Measurements from ENCODE around the gene SEC22C. TPM values are rescaled to one million over a fixed set of nuclear protein-coding genes. Genes with fewer than 3 reads are reported as not detected.
A peak's percentile ranks its signal among the peaks of the same experiment; 100 is the strongest.

SEC22C gene
- total and polyA plus RNA-seq, 7 donors, result 8.4 to 89.2 (median 48.5) TPM

DNA sequence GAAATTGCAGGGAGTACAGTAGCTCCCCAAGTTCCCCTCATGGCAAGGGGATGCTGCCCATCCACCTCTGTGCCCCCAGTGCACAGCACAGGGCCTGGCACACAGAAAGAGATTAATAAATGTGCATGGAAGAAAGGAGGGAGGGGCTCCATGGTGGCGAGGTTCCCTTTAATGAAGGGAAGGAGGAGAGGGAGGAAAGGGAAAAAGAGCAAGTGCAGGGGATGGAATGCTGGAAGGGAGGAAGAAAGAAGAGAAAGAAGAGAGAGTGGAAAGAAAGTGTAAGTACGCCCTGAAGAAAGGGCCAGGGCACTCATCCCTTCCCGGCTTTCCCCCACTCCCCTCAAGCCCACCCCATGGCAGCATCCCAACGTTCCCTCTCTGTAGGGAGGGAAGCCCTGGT, 80.9 kb downstream of the SEC22C start:
- no peaks in the 10 kb centered on the region for H3K9me3 ChIP-seq
- peak; percentile 35 for DNase-seq
- H3K36me3 ChIP-seq, result no peaks in the 10 kb centered on the region
- peak overlapping the region in 1 of 4 donors; percentile 48 for H3K4me3 ChIP-seq
- peaks cover 8 to 41% (median 37%) of the 10 kb centered on the region in 3 donors for H3K27me3 ChIP-seq
- TF ChIP-seq EP300 (IDR thresholded peaks at IDR 0.05) (no peak), POLR2A (IDR thresholded peaks at IDR 0.05) (no peak)
- WGBS, 2 donors, result 19 to 45% methylated on average over 4 of the region's 4 CpGs
- intact Hi-C loops (cut with DNase I), result no loop called here
- no peak overlapping the region for H3K27ac ChIP-seq
- H3K4me1 ChIP-seq, result peaks cover 0 to 22% (median 19%) of the 10 kb centered on the region in 4 donors

DNA sequence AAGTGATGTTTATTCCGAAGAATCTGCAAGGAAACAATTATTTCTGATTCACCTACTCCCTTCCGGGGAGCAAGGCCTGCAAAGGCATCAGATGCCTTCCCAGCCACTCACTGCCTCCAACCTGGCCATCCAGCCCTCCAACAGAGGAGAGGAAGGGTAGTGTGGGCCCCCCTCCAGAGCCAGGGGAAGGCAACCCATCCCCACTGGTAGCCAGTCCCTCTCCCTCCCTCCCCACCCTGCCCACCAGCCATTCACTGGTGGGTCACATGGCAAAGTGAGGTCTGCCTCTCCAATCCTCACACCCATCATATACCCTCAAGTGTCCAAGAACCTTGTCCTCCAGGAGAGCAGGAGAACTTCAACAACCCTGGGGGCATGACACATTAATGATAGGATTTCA, 81.7 kb downstream of the SEC22C start:
- 59 to 60% methylated on average over 2 of the region's 2 CpGs for WGBS, 2 donors
- TF ChIP-seq EP300 (IDR thresholded peaks at IDR 0.05), result no peak
- no peak for TF ChIP-seq CTCF (IDR thresholded peaks at IDR 0.05)
- no peak for TF ChIP-seq POLR2A (IDR thresholded peaks at IDR 0.05)
- no peak for TF ChIP-seq POLR2AphosphoS5 (IDR thresholded peaks at IDR 0.05)
- Histone ChIP-seq H3K36me3 (no peaks in the 10 kb centered on the region), H3K27me3 (peaks cover 8 to 41% (median 37%) of the 10 kb centered on the region in 3 donors), H3K9me3 (no peaks in the 10 kb centered on the region), H3K27ac (no peak overlapping the region), H3K4me3 (no peak overlapping the region), H3K4me1 (peaks cover 0 to 22% (median 19%) of the 10 kb centered on the region in 4 donors)
- peak; percentile 40 for DNase-seq
- intact Hi-C loops (cut with DNase I), result no loop called here

DNA sequence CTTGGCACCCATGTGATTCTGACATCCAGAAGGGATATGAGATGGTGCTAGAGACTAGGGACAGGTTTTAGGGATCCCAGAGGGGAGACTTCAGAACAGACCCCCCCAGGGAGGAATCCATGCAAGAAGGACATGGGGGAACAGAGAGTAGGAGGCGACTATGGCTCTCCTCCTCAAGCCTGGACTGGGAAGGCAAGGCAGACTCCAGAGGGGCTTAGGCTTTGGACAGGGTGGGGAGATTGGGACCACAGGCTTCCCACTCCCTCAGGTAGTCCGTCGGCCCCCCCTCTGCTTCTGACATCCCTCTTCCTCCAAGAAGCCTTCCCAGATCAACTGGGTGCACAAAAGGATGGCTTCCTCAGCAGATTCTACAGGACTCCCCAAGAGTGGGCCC, 82.3 kb downstream of the SEC22C start:
- H3K4me1 ChIP-seq, result peaks cover 0 to 22% (median 19%) of the 10 kb centered on the region in 4 donors
- 87 to 90% methylated on average over 3 of the region's 3 CpGs for WGBS, 2 donors
- no peaks in the 10 kb centered on the region for H3K9me3 ChIP-seq
- H3K27ac ChIP-seq, result no peak overlapping the region
- H3K4me3 ChIP-seq, result no peak overlapping the region
- TF ChIP-seq POLR2A (IDR thresholded peaks at IDR 0.05), result no peak
- no peak for TF ChIP-seq CTCF (IDR thresholded peaks at IDR 0.05)
- no peak for TF ChIP-seq POLR2AphosphoS5 (IDR thresholded peaks at IDR 0.05)
- TF ChIP-seq EP300 (IDR thresholded peaks at IDR 0.05), result no peak
- intact Hi-C loops (cut with DNase I), result no loop called here
- peaks cover 8 to 41% (median 37%) of the 10 kb centered on the region in 3 donors for H3K27me3 ChIP-seq
- no peaks in the 10 kb centered on the region for H3K36me3 ChIP-seq
- DNase-seq, result peak; percentile 44

DNA sequence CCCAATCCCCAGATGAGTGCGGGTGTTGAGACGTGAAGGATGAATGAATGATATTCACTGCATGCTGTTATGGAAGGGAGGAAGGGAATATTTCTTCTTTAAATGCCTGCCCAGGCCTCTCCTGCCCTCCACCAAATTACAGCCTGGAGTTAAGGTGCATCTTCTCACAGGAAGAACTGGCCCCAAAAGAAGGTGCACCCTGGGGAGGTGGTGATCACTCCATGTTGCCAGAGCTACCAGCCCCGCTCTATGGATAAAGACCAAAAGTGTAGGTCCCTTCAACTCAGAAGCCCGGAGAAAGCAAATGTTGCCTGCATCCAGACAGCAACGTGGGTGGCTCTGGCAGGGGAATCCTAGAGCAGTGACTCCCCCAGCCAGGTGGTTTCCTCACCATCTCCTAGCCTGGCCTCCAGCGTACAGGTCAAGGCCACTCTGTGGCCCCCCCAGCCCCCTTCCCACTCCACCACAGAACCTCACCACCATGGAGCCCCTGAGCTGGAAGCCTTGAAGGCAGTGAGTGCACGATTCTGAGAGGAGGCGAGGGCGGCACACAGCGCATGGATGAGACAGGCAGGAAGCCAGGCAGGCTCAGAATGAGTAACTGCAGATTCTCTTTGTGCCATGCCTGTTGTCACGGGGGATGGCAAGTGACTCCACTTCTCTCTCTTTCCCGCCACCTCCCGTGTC, 82.8 kb downstream of the SEC22C start:
- Histone ChIP-seq H3K36me3 (no peaks in the 10 kb centered on the region), H3K4me3 (no peak overlapping the region), H3K27ac (no peak overlapping the region), H3K4me1 (peaks cover 0 to 22% (median 19%) of the 10 kb centered on the region in 4 donors), H3K27me3 (peaks cover 8 to 41% (median 37%) of the 10 kb centered on the region in 3 donors), H3K9me3 (no peaks in the 10 kb centered on the region)
- 70 to 87% methylated on average over 13 of the region's 13 CpGs for WGBS, 2 donors
- DNase-seq, result peak; percentile 38
- TF ChIP-seq CTCF (IDR thresholded peaks at IDR 0.05) (no peak), EP300 (IDR thresholded peaks at IDR 0.05) (no peak), POLR2A (IDR thresholded peaks at IDR 0.05) (no peak), POLR2AphosphoS5 (IDR thresholded peaks at IDR 0.05) (no peak)
- intact Hi-C loops (cut with DNase I), result no loop called here

GRCh38 chr3:42498034-42498433, 83.7 kb downstream of the SEC22C start:
- intact Hi-C loops (cut with DNase I), result no loop called here
- H3K27ac ChIP-seq, result no peak overlapping the region
- H3K36me3 ChIP-seq, result no peaks in the 10 kb centered on the region
- peaks cover 8 to 36% (median 32%) of the 10 kb centered on the region in 3 donors for H3K27me3 ChIP-seq
- no peaks in the 10 kb centered on the region for H3K9me3 ChIP-seq
- H3K4me3 ChIP-seq, result no peak overlapping the region
- peak; percentile 22 for DNase-seq
- TF ChIP-seq POLR2A (IDR thresholded peaks at IDR 0.05) (no peak), CTCF (IDR thresholded peaks at IDR 0.05) (no peak), EP300 (IDR thresholded peaks at IDR 0.05) (no peak), POLR2AphosphoS5 (IDR thresholded peaks at IDR 0.05) (no peak)
- 22 to 62% methylated on average over 1 of the region's 1 CpG for WGBS, 2 donors
- H3K4me1 ChIP-seq, result peaks cover 0 to 21% (median 19%) of the 10 kb centered on the region in 4 donors

Other genes starting within 250 kb of the SEC22C start
- gene LYZL4, start 171.4 kb downstream of the SEC22C start, total RNA-seq, result not detected
- gene LYZL4, start 171.4 kb downstream of the SEC22C start, polyA plus RNA-seq, result not detected
- 1 to 10 TPM; 2.6 to 9.6 (median 5.8) TPM for gene VIPR1, start 79.3 kb downstream of the SEC22C start, total RNA-seq
- gene VIPR1, start 79.3 kb downstream of the SEC22C start, polyA plus RNA-seq, result 10 to 100 TPM; 24.5 to 50.6 (median 43.8) TPM
- 10 to 100 TPM in 2 of 4 donors, 1 to 10 TPM in 2; 9.1 to 27.0 (median 12.8) TPM for gene SS18L2, start 8.9 kb upstream of the SEC22C start, total RNA-seq
- 10 to 100 TPM; 36.6 to 67.3 (median 41.5) TPM for gene SS18L2, start 8.9 kb upstream of the SEC22C start, polyA plus RNA-seq
- 100 to 1,000 TPM in 1 of 4 donors, 10 to 100 TPM in 3; 81.3 to 130 (median 84.4) TPM for gene NKTR, start 18.7 kb upstream of the SEC22C start, total RNA-seq
- 10 to 100 TPM in 1 of 3 donors, 1 to 10 TPM in 2; 1.8 to 27.9 (median 2.5) TPM for gene NKTR, start 18.7 kb upstream of the SEC22C start, polyA plus RNA-seq
- 10 to 100 TPM; 34.9 to 74.8 (median 56.9) TPM for gene ZBTB47, start 71.7 kb upstream of the SEC22C start, total RNA-seq
- gene ZBTB47, start 71.7 kb upstream of the SEC22C start, polyA plus RNA-seq, result 10 to 100 TPM in 1 of 3 donors, 1 to 10 TPM in 2; 6.2 to 21.0 (median 9.5) TPM
- under 1 TPM in 1 of 4 donors, not detected in 3; under 0.01 TPM for gene KLHL40, start 103.6 kb upstream of the SEC22C start, total RNA-seq
- gene KLHL40, start 103.6 kb upstream of the SEC22C start, polyA plus RNA-seq, result not detected
- gene HHATL, start 120.8 kb upstream of the SEC22C start, total RNA-seq, result not detected
- gene HHATL, start 120.8 kb upstream of the SEC22C start, polyA plus RNA-seq, result 1 to 10 TPM in 1 of 3 donors, under 1 TPM in 1, not detected in 1; 0.31 to 1.4 TPM
- 1 to 10 TPM in 3 of 4 donors, not detected in 1; 1.3 to 3.9 (median 1.8) TPM for gene CCDC13, start 191.3 kb upstream of the SEC22C start, total RNA-seq
- under 1 TPM; 0.60 to 0.85 (median 0.69) TPM for gene CCDC13, start 191.3 kb upstream of the SEC22C start, polyA plus RNA-seq
- 100 to 1,000 TPM; 127 to 272 (median 176) TPM for gene HIGD1A, start 222.5 kb upstream of the SEC22C start, total RNA-seq
- gene HIGD1A, start 222.5 kb upstream of the SEC22C start, polyA plus RNA-seq, result 1,000 to 10,000 TPM in 1 of 3 donors, 100 to 1,000 TPM in 2; 314 to 1,597 (median 947) TPM
- 1 to 10 TPM; 1.5 to 8.6 (median 4.0) TPM for gene ACKR2, start 227.5 kb upstream of the SEC22C start, total RNA-seq
- 1 to 10 TPM; 1.2 to 3.3 (median 1.2) TPM for gene ACKR2, start 227.5 kb upstream of the SEC22C start, polyA plus RNA-seq